SK-N-SH (cell line): ENCODE results near the gene FNDC10. TPM values are rescaled to one million over a fixed set of nuclear protein-coding genes. Genes with fewer than 3 reads are reported as not detected.

Experiments
- CTCF ChIA-PET: fragments of 300-600, 350-600 bp; formaldehyde crosslinking; extraction: SDS; loops from one replicate; lab custom pipeline; 2021; lab: Yijun Ruan, JAX
- POLR2A ChIA-PET: fragments of 350-600 bp; sonication (Branson Sonifier 250); formaldehyde crosslinking; extraction: SDS; loops from one replicate; lab custom pipeline; 2020; ENCODE audit warnings: antibody characterized with exemption, inconsistent platforms; lab: Yijun Ruan, JAX
- DNase-seq: peaks from one replicate; pipeline ENCODE4 v3.0.0; 2012
- H2AFZ ChIP-seq: fragments of 200-600 bp; sonication (generic); 2 replicates; pipeline ENCODE4 v1.8.1; 2016; ENCODE audit warnings: antibody characterized with exemption, mild to moderate bottlenecking, low read depth
- H3F3A ChIP-seq: fragments of 200-600 bp; sonication (generic); replicated peaks from 2 replicates; pipeline ENCODE3; 2016; ENCODE audit warnings: antibody characterized with exemption, mild to moderate bottlenecking; ENCODE audit not compliant: insufficient read depth
- H3K27ac ChIP-seq, 2 experiments: fragments of 200-500 bp in 1 of 2; fragments of 200-600 bp in 1 of 2; sonication (Bioruptor generic) in 1 of 2; sonication (generic), shearing (Covaris generic) in 1 of 2; 2 replicates each; pipeline versions ENCODE4 v1.5.1 to v1.6.1; 2014 to 2016; ENCODE audit warnings: low read depth in 2 of 2, inconsistent platforms in 1 of 2, low read length in 1 of 2, mild to moderate bottlenecking in 1 of 2, mixed read lengths in 1 of 2
- H3K27me3 ChIP-seq: fragments of 200-600 bp; sonication (generic), shearing (Covaris generic); 2 replicates; pipeline ENCODE4 v1.6.1; 2016; ENCODE audit warnings: mixed run types; ENCODE audit not compliant: insufficient read depth
- H3K36me3 ChIP-seq, 2 experiments: fragments of 200-500 bp in 1 of 2; fragments of 200-600 bp in 1 of 2; sonication (Bioruptor generic) in 1 of 2; sonication (generic) in 1 of 2; replicated peaks in 1 of 2; 2 replicates each; pipeline versions ENCODE3 to v1.5.1; 2014 to 2016; ENCODE audit warnings: low read length in 1 of 2, mild to moderate bottlenecking in 1 of 2; ENCODE audit not compliant: insufficient read depth in 2 of 2, control insufficient read depth in 1 of 2
- H3K4me1 ChIP-seq, 2 experiments: fragments of 200-500 bp in 1 of 2; fragments of 200-600 bp in 1 of 2; sonication (Bioruptor generic) in 1 of 2; sonication (generic), shearing (Covaris generic) in 1 of 2; 2 replicates each; pipeline versions ENCODE4 v1.5.1 to v1.6.1; 2014 to 2016; ENCODE audit warnings: low read depth in 1 of 2, low read length in 1 of 2, mixed run types in 1 of 2; ENCODE audit not compliant: insufficient read depth in 2 of 2, control insufficient read depth in 1 of 2
- H3K4me2 ChIP-seq: fragments of 200-600 bp; sonication (generic), shearing (Covaris generic); 2 replicates; pipeline ENCODE4 v1.6.1; 2017; ENCODE audit warnings: mixed run types
- H3K4me3 ChIP-seq, 2 experiments: fragments of 200-500 bp in 1 of 2; fragments of 200-600 bp in 1 of 2; sonication (Bioruptor generic) in 1 of 2; sonication (generic), shearing (Covaris generic) in 1 of 2; 2 replicates each; pipeline versions ENCODE4 v1.5.1 to v1.8.1; 2014 to 2016; ENCODE audit warnings: low read depth in 2 of 2, inconsistent platforms in 1 of 2, low read length in 1 of 2, mild to moderate bottlenecking in 1 of 2, mixed read lengths in 1 of 2, moderate library complexity in 1 of 2
- H3K79me2 ChIP-seq: fragments of 200-600 bp; sonication (generic); 2 replicates; pipeline ENCODE4 v1.8.1; 2017; ENCODE audit warnings: mild to moderate bottlenecking; ENCODE audit not compliant: insufficient read depth
- H3K9ac ChIP-seq: fragments of 200-600 bp; sonication (generic); 2 replicates; pipeline ENCODE4 v1.6.1; 2017; ENCODE audit warnings: mixed run types
- H3K9me2 ChIP-seq: fragments of 200-600 bp; sonication (generic); 2 replicates; pipeline ENCODE4 v1.6.1; 2017; ENCODE audit warnings: mixed run types
- H3K9me3 ChIP-seq: fragments of 200-600 bp; sonication (generic); 2 replicates; pipeline ENCODE4 v1.6.1; 2017; ENCODE audit warnings: mixed run types, mild to moderate bottlenecking, moderate library complexity
- H4K20me1 ChIP-seq: fragments of 200-600 bp; sonication (generic); 2 replicates; pipeline ENCODE4 v1.6.1; 2017; ENCODE audit warnings: mild to moderate bottlenecking, mixed run types; ENCODE audit not compliant: insufficient read depth
- CTCF ChIP-seq: fragments of 200-600 bp; sonication (generic); IDR thresholded peaks from 2 replicates; pipeline ENCODE4 v1.6.1; 2017; ENCODE audit warnings: antibody characterized with exemption, mild to moderate bottlenecking, moderate library complexity
- ELF1 ChIP-seq: IDR thresholded peaks from 2 replicates; pipeline ENCODE4 v1.4.0; 2012
- EP300 ChIP-seq, 2 experiments: IDR thresholded peaks; 2 replicates each; pipeline versions ENCODE4 v1.4.0 to v1.6.1; 2012; ENCODE audit warnings: borderline replicate concordance in 1 of 2, low read depth in 1 of 2, low read length in 1 of 2
- EZH2phosphoT487 ChIP-seq: fragments of 200-600 bp; sonication (generic); IDR thresholded peaks from 2 replicates; pipeline ENCODE4 v1.6.1; 2017; ENCODE audit warnings: low read depth, mixed run types, mild to moderate bottlenecking, antibody characterized with exemption, moderate library complexity, borderline replicate concordance
- FOXM1 ChIP-seq: IDR thresholded peaks from 2 replicates; pipeline ENCODE4 v1.4.0; 2012; ENCODE audit warnings: low read depth, mild to moderate bottlenecking
- IRF3 ChIP-seq: fragments of 150-350 bp; IDR thresholded peaks from 2 replicates; pipeline ENCODE4 v1.6.1; 2016; ENCODE audit warnings: mild to moderate bottlenecking, low read depth, low read length
- JUND ChIP-seq: IDR thresholded peaks from 2 replicates; pipeline ENCODE4 v1.4.0; 2012
- MEF2A ChIP-seq: IDR thresholded peaks from 2 replicates; pipeline ENCODE4 v1.4.0; 2012; ENCODE audit warnings: low read depth, borderline replicate concordance
- MXI1 ChIP-seq: IDR thresholded peaks from 2 replicates; pipeline ENCODE4 v1.6.1; 2012; ENCODE audit warnings: mild to moderate bottlenecking, low read depth, low read length, improper control_type of control experiment
- NFIC ChIP-seq: IDR thresholded peaks from 2 replicates; pipeline ENCODE4 v1.4.0; 2012; ENCODE audit warnings: borderline replicate concordance
- POLR2AphosphoS5 ChIP-seq: IDR thresholded peaks from 2 replicates; pipeline ENCODE4 v1.6.1; 2012; ENCODE audit warnings: low read depth, low read length
- REST ChIP-seq: IDR thresholded peaks from 2 replicates; pipeline ENCODE4 v1.6.1; 2012; ENCODE audit warnings: mild to moderate bottlenecking, low read depth, low read length, moderate library complexity
- RXRA ChIP-seq: IDR thresholded peaks from 2 replicates; pipeline ENCODE4 v1.4.0; 2012; ENCODE audit warnings: low read depth, mild to moderate bottlenecking, borderline replicate concordance
- TCF12 ChIP-seq: IDR thresholded peaks from 2 replicates; pipeline ENCODE4 v1.4.0; 2012
- WGBS: methylation state at CpG from one replicate; pipeline ENCODE4 v1.1.6; 2017; ENCODE audit warnings: low lambda C conversion rate; 5-methylcytosine and 5-hydroxymethylcytosine counted together
- polyA plus RNA-seq, 3 experiments: library from polyadenylated mRNA; depleted of rRNA; stranded (reverse); fragments of >200 nt; gene quantifications; 2 replicates each; pipeline ENCODE4 v1.2.3, GENCODE V29; 2012

The FNDC10 gene
- polyA plus RNA-seq, 1 of the 3 experiments (the other 2 are of a cell fraction): 6.7 TPM

GRCh38 chr1:1602304-1602967, 2.5 kb upstream of the FNDC10 start (continued):
- TF ChIP-seq FOXM1: no peak
- TF ChIP-seq CTCF: no peak
- no peak for TF ChIP-seq EZH2phosphoT487
- no peak for TF ChIP-seq MXI1

- ChIA-PET POLR2A (no interaction called here), CTCF (no interaction called here)
- Histone ChIP-seq H2AFZ (no peak overlapping the region), H3K36me3 (no peaks in the 10 kb centered on the region), H3K27me3 (no peaks in the 10 kb centered on the region), H3K79me2 (no peaks in the 10 kb centered on the region), H3K9ac (no peak overlapping the region), H3K4me1 (peaks cover 0 to 22% of the 10 kb centered on the region in 2 experiments; a peak in 1 of 4 replicates), H3K27ac (no peak overlapping the region), H3K4me2 (no peak overlapping the region), H3F3A (no peaks in the 10 kb centered on the region), H3K9me3 (no peaks in the 10 kb centered on the region), H3K4me3 (no peak overlapping the region), H4K20me1 (no peaks in the 10 kb centered on the region; the same call in 1 of the 2 replicates), H3K9me2 (no peaks in the 10 kb centered on the region)
- WGBS: 78% methylated on average over 8 of the region's 15 CpGs
- DNase-seq: no peak
- TF ChIP-seq NFIC: no peak
- TF ChIP-seq RXRA: no peak
- no peak for TF ChIP-seq MEF2A
- TF ChIP-seq CTCF: no peak
- TF ChIP-seq TCF12: no peak
- no peak for TF ChIP-seq IRF3
- TF ChIP-seq ELF1: no peak
- no peak for TF ChIP-seq FOXM1
- TF ChIP-seq MXI1: no peak
- no peak for TF ChIP-seq POLR2AphosphoS5
- no peak for TF ChIP-seq REST
- no peak for TF ChIP-seq EP300 (IDR thresholded peaks at IDR 0.05; ENCODE audit: borderline replicate concordance in 1 of 2, low read depth in 1 of 2, low read length in 1 of 2)
- no peak for TF ChIP-seq JUND
These were observed 1.8 kb upstream of the FNDC10 start for GRCh38 chr1:1601564-1602303.
